OCI-M1 (cell line): ENCODE results near the gene ZFP36L2.

Source experiments
- DNase-seq: peaks from one replicate; lab custom pipeline; 2025; lab: John Stamatoyannopoulos, UW

Gene ZFP36L2

DNA sequence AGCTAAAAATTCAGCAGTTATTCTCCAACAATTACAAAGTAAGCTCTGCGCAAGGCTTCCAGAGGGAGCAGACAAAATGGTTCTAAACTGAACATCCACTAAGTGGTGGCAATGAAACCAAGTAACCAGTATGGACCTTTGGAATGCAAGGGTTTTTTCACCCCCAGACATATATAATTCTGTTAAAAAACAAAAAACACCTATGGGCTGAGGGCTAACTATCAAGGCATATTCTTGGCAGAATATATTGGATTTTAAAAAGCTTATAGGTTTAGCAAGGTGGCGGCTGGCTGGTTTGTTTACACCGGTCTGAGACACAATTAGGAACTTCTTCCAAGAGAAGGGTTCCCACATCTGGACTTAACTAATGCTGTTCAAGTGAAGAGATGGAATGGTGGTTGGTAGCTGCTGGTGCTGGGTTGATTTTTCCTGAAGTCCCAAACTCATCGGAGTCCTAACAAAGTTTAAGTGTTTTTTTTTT is 2.8 kb downstream of the ZFP36L2 start:
- peak; percentile 80 for DNase-seq

DNA sequence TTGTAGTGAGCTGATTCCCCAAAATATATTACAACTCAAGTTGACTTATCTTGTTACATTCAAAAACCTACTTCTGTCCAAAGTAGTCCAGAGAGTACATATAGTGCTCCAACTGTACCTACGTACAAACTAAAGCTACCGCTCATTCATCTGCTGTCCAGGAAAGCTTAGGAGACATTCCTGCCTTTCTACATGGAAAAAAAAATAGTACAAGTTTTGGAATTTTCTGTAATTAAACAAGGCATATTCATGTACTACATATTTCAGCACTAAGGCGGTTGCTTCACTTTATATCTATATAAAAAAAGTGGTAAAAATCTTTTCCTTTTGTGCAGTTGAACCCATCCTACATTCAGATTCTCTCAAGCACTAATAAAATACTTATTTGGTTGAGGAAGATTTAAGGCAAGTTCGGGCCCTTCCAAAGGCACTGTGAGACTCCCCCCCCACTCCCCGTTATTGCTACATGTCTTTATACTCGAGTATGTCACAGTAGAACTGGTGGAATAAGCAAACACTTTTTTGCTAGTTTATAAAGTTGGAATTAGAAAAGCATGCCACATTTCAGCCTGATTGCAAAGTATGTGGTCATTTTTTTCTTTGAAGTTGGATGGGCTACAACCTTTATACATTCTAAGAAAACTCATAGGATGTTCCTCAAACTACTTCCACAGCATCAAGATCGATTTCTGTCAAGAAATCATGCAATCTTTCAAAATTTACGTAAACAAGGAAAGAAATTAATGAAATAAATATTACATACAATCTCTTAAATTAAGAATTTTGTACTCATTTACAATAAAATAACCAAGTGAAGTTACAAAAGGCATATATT is 3.7 kb downstream of the ZFP36L2 start:
- peak; percentile 72 for DNase-seq

DNA sequence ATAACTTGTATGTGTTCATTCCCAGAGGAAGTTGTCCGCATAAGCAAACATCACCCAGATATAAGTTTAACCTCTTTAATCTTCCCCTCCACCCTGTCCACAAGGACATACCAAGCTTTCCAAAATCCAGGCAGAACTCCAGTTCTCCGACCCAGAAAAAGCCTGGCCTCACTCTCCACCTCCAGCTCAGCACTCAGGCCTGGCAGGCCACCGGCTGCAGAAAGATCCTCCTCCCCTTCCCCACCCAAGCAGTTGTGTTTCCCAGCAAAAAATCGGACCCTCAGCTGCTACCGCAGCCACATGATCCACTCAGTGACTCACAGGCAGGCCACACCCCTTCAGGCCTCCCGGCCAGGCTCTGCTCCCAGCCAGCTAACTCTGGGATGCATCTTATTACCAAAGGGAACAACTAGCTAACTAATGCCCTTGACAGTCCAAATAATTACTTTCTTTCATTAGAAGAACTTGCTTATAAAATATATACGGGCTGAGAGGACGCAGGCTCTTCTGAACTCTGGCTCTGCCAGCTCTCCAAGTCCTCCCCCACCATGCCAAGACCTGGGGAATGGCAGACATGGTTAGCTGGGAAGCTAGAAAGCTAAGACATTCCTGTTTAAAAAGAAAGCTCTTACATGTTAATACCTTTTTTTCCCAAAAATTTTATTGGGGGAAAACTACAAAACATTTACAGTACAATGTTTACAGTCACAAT is 4.5 kb downstream of the ZFP36L2 start:
- peak; percentile 98 for DNase-seq

DNA sequence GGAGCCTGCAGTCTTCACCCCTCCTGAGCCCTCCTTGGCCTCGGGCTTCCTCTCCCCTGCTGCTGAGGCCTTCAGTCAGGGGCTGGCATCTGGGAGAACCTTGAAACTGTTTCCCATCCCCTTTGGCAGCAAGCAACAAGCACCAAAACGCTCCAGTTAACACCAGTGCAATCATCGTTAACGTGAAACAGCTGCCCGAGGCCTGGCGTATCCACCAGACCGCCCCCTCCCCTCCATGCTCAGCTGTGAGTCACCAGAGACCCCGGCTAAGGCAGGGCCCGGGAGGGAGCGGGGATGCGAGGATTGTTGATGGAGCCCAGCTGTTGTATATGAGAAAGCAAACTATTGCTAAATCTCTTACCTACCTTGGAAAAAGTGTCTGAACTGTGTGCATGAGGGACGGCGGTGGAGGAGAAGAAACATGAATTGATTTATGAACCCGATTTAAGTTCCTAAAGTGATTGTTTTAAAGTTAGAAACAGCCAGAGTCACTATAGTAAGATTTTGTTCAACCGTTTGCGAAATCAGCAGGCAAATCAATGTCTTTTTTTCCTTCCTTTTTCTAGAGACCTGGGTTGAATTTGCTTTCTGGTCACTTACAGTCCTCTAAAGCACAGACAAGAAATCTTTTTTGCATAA is 5.2 kb downstream of the ZFP36L2 start:
- DNase-seq, result peak; percentile 81

DNA sequence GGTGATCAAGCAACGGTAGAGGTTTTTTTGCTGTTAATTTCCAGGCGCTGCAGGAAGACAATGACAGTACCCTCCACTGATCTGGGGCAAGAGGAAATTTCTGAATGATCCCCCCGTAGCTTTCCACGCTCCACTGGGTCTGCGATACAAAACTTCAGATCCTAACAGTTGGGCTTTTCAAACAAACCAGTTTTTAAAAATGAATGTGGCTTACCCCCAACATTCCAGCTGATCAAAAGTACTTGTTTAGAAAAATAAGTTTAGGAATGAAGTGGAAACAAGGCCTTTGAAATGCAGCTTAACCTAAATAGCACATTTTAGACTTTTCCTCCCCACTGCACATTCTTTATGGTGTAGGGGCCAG is 5.7 kb downstream of the ZFP36L2 start:
- no peak for DNase-seq

DNA sequence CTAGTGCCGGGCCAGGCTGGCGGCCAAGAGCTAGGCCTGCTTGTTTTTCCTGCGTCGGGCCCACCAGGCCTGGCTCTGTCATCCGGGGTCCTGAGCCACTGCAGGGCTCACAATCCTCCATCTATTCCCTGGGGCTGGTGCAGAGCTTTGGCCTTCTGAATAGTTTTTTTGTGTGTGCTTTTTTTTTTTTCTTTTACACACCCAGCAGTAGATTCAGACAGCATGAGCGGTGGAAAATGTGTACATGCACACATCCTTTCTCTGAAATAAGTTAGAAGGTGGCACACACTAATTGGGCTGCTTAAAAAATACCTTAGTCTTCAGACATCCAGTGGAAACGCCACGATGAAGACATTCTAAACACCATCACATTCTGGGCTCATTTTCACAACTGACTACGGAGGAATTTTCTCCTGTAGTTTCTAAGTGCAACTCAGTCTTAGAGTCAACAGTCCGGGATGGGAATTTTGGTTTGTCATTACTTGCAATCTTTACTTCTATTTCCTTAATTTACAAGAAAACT is 6.1 kb downstream of the ZFP36L2 start:
- no peak for DNase-seq

DNA sequence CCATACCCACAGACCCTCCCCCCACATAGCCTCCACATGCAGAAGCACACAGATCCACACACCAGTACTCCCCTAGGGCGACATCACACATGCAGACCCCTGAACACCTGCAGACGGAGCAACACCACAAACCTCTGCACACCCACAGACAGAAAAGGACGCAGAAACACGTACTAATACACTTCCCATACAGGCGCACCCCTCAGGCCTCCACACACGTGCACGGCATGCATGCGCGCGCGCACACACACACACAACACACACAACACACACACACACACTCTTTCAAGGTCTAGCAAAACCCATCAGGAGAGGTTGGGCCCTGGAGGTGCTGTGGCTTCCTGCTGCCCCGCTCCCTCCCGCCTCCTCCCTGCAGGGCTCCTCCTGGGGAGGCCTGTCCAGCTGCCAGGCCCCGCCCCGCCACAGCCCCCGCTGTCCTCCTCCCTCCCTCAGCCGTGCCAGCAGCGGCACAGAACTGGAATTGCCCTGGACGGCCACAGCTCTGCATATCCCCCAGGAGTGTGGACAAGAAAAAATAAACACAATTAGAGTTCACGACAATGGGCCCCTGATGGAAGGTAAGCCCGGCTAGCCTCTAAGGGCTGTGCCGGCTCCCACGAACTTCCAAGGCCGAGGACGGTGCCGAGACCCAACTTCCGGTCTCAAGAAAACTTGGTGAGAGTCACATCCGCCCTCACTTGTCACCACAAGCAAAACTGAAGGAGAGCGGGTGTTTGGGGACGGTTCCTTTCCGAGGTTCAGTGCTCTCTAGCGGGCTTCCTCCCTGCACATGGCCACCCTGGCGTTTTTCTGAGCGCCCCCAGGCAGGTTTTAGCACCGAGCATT is 6.8 kb downstream of the ZFP36L2 start:
- DNase-seq, result peak; percentile 99

DNA sequence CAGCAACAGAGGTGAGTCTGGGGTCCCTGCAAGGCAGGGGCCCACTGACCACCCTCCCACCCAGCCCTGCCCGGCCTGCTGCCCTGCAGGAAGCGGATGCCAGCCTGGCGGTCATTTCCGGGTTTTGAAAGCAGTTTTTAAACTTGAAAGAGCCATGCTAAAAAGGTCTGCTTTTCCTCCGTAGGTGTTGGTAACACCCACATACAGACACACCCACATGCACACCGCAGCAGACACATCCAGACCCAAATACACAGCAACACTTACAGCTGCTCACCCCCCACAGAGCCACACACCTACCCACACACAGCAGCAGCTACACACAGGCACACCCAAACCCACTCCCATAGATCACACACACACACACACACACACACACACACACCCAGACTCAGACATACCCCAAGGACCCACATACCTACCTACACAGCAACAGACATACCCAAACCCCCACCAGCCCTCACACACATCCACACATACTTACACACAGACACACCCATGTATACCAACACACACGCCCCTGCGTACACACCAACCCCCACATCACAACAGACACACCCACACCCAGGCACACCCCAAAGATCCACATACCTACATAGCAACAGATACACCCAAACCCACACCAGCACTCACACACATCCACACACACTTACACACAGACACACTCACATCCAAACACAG is 7.6 kb downstream of the ZFP36L2 start:
- peak; percentile 84 for DNase-seq

DNA sequence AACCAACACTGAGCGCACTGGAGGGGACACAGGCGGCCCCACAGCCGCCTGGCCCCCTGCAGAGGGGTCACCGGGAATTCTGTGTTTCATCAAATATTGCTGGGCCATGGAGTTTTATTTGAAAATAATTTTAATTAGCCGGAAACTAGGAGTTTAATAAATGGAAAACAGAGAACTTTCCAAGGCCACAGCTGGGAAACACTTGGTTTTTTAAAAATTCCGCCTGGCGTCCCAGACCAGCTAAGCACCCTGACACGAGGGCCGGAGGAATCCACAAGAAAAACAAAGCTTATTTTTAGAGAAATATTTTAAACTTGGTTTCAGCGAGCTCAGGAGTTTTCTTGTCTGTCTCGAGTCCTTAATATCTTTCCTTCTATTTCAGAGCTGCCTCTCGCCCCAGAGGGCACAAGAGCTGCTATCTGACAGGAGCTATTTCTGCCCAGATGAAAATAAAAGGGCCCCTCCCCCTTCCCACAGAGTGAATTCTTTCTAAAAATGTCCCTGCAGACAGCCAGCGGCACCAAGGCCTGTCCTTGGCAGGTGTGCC is 8.2 kb downstream of the ZFP36L2 start:
- DNase-seq, result peak; percentile 84

DNA sequence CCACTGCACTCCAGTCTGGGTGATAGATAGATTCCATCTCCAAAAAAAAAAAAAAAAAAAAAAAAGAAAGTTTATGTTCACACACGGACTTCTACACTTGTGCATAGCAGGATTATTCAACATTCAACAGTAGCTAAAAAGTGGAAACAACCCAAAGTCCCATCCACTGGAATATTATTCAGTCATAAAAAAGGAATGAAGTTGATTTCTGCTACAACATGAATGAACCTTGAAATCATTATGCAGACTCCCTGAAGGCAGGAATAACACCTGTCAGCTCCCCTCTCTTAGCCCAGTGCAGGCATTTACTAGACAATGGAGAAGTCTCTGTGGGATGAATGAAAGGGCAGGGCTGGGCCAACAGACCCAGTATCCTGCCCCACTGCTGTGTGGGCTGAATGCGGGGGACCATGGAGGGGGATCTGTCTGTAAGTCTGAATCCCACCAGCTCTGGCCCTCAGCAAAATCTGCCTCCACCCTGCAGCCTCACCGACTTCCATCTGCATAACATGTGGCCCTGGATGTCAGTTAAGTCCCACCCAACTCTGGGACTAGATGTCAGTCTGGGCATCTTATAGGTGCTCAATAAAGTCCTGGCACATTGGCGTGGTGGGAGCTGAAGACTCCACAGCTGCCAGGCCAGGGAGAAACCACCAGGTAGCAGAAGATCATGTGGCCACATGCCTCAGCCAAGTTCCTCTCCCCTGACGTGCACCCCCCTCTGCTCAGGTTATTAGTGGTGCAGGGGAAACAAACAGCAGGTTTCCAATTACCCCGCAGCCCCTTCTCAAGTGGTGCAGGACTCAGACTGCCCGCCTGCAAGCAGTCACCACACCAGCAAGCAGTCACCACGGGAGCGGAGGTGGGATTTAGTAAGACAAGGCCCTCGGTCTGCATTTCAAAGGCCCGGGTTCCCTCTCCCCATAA is 8.9 kb downstream of the ZFP36L2 start:
- no peak for DNase-seq

DNA sequence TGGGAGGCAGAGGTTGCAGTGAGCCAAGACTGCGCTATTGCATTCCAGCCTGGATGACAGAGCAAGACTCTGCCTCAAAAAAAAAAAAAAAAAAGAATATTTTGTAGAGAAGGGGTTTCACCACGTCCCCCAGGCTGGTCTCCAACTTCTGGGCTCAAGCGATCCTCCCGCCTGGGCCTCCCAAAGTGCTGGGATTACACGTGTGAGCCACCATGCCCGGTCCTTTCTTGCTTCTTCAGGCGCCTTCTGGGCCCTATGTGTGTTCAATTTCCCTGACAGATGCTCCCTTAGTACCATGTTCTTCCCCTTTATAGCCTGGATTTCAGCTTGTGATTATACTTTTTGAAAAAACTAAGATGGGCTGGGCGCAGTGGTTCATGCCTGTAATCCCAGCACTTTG is 9.8 kb downstream of the ZFP36L2 start:
- DNase-seq, result no peak

DNA sequence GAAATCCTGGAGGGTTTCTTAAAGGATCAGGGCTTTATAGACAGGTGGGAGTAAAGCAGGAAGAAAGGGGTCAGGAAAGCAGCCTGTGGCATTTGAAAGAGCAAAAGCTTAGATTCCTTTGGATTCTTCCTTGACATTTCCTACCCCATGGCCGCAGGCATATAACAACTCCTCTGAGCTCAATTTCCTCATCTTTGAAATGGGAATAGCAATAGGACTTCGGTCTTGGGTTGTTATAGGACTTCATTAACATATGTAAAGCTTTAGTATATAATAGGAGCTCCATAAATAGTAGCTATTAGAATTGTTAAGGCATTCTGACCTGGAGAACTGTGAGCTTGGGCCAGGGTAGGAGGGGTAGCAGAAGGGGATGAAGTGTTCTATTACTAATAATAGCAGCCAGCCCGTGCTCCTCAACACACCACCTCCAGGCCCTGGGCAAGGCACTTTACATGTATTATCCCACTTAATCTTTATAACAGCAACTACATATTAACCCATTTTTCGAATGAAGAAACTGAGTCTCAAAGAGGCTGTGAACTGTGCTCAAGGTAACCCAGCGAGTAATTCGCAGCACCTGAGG is 10.6 kb downstream of the ZFP36L2 start:
- no peak for DNase-seq

DNA sequence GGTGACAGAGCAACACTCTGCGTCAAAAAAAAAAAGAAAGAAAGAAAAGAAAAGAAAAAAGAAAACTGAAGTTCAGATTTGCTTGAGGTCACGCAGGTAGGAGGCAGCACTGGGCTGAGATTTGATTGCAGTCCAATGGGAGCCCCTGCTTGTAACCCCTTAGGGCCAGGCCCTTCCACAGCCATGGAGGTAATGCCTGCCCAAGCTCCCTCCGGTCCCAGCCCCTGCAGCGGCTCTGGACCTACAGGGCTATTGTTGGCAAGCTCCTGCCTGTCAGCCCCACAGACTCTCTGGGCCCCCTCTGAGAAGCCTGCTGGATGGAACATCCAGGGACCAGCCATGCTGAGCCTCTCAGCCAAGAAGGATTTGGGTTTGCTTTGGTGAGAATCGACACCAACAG is 12.2 kb downstream of the ZFP36L2 start:
- no peak for DNase-seq

DNA sequence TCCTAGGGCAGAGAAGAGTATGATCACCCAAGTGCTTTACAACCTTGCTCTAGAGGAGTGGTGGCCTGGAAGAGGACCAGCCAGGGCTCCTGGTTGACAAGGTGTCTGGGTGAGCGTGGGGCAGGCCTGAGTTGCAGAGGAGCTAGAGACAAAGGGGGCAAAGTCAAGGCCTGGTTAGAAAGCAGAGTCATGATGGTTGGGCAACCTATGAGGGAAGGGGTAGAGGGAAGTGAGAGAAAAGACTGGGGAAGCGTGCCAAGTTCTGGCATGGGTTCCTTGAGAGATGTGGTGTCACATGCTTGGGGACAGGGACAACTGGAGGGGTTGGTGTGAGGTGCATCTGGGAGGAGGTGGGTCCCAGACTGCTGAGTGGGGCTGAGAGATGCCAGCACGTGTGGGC is 13.5 kb downstream of the ZFP36L2 start:
- DNase-seq, result peak; percentile 77

DNA sequence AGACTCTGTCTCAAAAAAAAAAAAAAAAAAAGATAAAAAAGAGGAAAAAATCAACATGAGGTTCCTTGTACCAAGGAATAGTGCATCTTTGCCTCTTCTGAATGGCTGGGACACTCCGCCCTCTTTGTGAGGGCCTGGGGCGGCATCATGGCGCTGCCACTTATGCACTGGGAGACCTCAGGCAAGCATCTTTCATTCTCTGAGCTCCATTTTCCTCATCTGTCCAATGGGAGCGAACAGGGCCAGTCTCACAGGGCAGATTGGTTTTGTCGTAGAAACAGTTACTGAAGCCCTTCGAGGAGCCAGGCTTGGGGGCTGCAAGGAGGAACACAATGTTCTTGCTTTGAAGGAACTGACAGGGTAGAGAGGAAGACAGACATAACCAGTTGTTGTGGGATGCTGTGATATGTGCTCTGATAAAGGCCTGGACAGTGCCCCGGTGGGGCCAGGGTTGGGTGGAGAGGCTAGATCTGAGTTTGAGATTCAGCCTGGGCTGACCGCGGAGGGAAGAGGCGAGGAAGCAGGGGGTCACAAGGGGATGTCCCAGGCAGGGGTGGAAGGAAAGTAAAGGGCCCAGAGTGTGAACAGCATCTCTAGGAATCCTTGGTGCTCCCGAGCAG is 14.1 kb downstream of the ZFP36L2 start:
- peak; percentile 76 for DNase-seq

DNA sequence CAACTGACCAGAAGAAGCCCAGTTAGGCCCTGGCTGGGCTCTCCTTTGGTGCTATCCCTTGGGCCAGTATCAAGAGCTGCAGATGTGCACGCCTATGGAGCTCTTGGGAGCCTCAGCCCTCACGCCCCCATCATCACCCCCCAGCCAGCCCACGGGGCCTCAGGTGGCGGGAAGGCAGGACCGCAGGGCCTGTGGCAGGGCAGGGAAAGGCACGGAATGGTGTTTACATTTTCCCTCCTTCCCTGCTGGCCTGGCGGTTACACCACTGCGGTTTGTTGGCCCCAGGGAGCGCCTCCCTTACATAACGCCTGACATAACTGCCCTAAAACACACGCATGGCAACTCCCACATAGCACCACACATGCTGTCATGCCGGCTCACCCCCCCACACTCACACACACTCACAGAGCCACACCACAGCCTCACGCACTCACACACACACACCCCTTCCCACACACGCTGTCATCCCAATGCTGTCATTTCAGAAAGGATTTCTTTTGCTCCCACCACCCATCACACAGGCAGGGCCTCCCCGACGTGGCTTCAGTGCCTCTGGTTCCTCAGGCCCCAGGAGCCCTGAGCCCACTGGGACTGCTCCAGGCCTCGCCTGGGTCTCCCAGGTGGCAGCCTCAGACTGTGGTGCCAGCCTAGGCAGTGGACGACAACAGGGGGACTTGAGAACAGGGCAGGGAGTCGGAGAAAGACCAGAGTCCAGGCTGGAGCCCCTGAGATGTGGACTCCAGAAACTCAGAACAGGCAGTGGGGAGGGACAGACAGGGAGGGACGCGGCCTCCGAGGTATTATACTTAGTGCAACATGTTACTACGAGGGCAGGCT is 15.7 kb downstream of the ZFP36L2 start:
- peak; percentile 99 for DNase-seq

DNA sequence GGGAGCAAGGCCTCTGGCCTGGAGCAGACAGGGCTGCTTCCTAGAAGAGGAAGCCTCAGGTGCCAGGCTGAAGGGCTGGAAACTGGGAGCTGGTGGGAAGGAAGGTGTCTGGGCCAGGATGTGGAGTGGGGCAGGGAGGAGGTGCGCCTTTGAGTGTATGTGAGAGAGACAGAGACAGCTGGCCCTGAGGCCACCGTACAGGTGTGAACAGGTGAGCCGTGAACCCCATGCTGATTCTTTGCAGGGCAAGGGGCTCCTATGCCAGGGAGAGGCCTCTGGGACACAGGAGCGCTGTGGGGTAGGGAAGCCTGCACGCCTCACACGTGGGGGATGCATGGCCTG is 16.3 kb downstream of the ZFP36L2 start:
- DNase-seq, result no peak

DNA sequence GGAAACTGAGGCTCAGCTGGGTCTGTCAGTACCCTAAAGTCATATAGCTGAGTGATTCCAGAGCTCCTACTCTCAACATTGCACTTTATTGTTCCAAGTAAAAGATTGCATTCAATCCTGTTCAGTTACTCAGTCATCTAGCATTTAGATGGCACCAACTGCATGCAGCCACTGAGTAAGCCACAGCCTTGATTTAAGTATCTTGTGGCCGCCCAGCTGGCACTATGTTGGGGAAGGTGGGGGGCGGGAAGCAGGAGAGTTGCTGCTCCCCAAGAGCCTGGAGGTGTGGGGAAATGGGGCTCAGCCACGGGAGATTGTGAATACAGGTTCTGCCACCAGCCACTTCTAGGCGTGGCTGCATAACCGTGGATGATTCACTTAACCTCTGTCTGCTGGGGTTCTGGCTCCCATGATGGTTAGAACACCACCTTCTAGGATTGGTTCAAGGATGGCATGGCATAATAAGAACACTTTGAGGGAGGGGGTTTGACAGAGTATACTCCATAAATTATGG is 17.1 kb downstream of the ZFP36L2 start:
- no peak for DNase-seq
